CD14-positive monocyte (primary cell): Measurements from ENCODE around the gene CEP44. TPM values are rescaled to one million over a fixed set of nuclear protein-coding genes. Genes with fewer than 3 reads are reported as not detected.

ENCODE experiments used
- DNase-seq, 3 donors: peaks; one replicate each; pipeline ENCODE4 v3.0.0-alpha.2; 2011 to 2022
- H2AFZ ChIP-seq: 2 replicates; pipeline ENCODE4 v1.6.0; 2012; ENCODE audit warnings: mild to moderate bottlenecking, low read depth, low read length, inconsistent platforms; ENCODE audit not compliant: insufficient read depth, poor library complexity, severe bottlenecking
- H3K27ac ChIP-seq, 2 donors: 1 replicate in 1 of 2; 2 replicates in 1 of 2; pipeline ENCODE4 v1.5.1; 2012 to 2013; ENCODE audit warnings: low read length in 2 of 2, control low read depth in 1 of 2, inconsistent platforms in 1 of 2, low read depth in 1 of 2, mild to moderate bottlenecking in 1 of 2
- H3K27me3 ChIP-seq, 2 donors: one replicate each; pipeline versions ENCODE4 v1.6.0 to v1.6.1; 2011 to 2013; ENCODE audit warnings: low read length in 2 of 2; ENCODE audit not compliant: control insufficient read depth in 2 of 2, insufficient read depth in 2 of 2
- H3K36me3 ChIP-seq, 2 donors: replicated peaks in 1 of 2; 1 replicate in 1 of 2; 2 replicates in 1 of 2; pipeline versions ENCODE4 v1.5.1 to v1.6.1; 2012 to 2013; ENCODE audit warnings: low read length in 2 of 2, control low read depth in 1 of 2, inconsistent platforms in 1 of 2, mild to moderate bottlenecking in 1 of 2; ENCODE audit not compliant: insufficient read depth in 2 of 2, control insufficient read depth in 1 of 2
- H3K4me1 ChIP-seq, 2 donors: 1 replicate in 1 of 2; 2 replicates in 1 of 2; pipeline versions ENCODE4 v1.5.1 to v1.6.1; 2012 to 2013; ENCODE audit warnings: low read length in 2 of 2, control low read depth in 1 of 2, inconsistent platforms in 1 of 2, mild to moderate bottlenecking in 1 of 2, moderate library complexity in 1 of 2; ENCODE audit not compliant: insufficient read depth in 2 of 2, control insufficient read depth in 1 of 2
- H3K4me2 ChIP-seq: replicated peaks from 2 replicates; pipeline ENCODE3; 2012; ENCODE audit warnings: low read length, moderate library complexity, mild to moderate bottlenecking; ENCODE audit not compliant: poor library complexity, severe bottlenecking; ENCODE audit errors: extremely low read depth
- H3K4me3 ChIP-seq, 3 experiments: fragments of 200-600 bp in 1 of 3; sonication (generic) in 1 of 3; replicated peaks in 1 of 3; 1 replicate in 2 of 3; 2 replicates in 1 of 3; pipeline ENCODE4 v1.5.1; 2011 to 2013; ENCODE audit warnings: low read length in 3 of 3, mild to moderate bottlenecking in 3 of 3, control low read depth in 2 of 3, low read depth in 2 of 3, inconsistent platforms in 1 of 3, moderate library complexity in 1 of 3
- H3K79me2 ChIP-seq: 2 replicates; pipeline ENCODE4 v1.6.0; 2012; ENCODE audit warnings: mild to moderate bottlenecking, control low read depth, inconsistent platforms, low read length, moderate library complexity; ENCODE audit not compliant: insufficient read depth
- H3K9ac ChIP-seq: 2 replicates; pipeline ENCODE4 v1.6.0; 2017; ENCODE audit warnings: low read length, mild to moderate bottlenecking; ENCODE audit not compliant: insufficient read depth, poor library complexity, severe bottlenecking
- H3K9me3 ChIP-seq, 2 donors: replicated peaks in 1 of 2; 1 replicate in 1 of 2; 2 replicates in 1 of 2; pipeline versions ENCODE4 v1.5.1 to v1.6.1; 2012 to 2013; ENCODE audit warnings: low read length in 2 of 2, control low read depth in 1 of 2; ENCODE audit not compliant: control insufficient read depth in 1 of 2, insufficient read depth in 1 of 2
- H4K20me1 ChIP-seq: 2 replicates; pipeline ENCODE4 v1.6.0; 2012; ENCODE audit warnings: mild to moderate bottlenecking, low read length, control low read depth, moderate library complexity; ENCODE audit not compliant: insufficient read depth
- H3K27ac Mint-ChIP-seq, 7 donors: one replicate each; pipeline ENCODE4 v1.8.0; 2020; ENCODE audit warnings: mild to moderate bottlenecking in 7 of 7, mixed read lengths in 7 of 7, moderate library complexity in 6 of 7, inconsistent platforms in 2 of 7
- H3K27me3 Mint-ChIP-seq, 3 donors: one replicate each; pipeline ENCODE4 v1.8.0; 2021 to 2022; ENCODE audit warnings: low read depth in 3 of 3, mild to moderate bottlenecking in 3 of 3, mixed read lengths in 3 of 3, moderate library complexity in 3 of 3, inconsistent platforms in 1 of 3
- H3K36me3 Mint-ChIP-seq, 2 donors: one replicate each; pipeline ENCODE4 v1.8.0; 2020; ENCODE audit warnings: mixed read lengths in 2 of 2, inconsistent platforms in 1 of 2, mild to moderate bottlenecking in 1 of 2
- H3K4me1 Mint-ChIP-seq: one replicate; pipeline ENCODE4 v1.8.0; 2020; ENCODE audit warnings: mild to moderate bottlenecking, mixed read lengths
- H3K4me3 Mint-ChIP-seq, 2 donors: one replicate each; pipeline ENCODE4 v1.8.0; 2020; ENCODE audit warnings: mild to moderate bottlenecking in 2 of 2, mixed read lengths in 2 of 2, moderate library complexity in 1 of 2
- H3K9me3 Mint-ChIP-seq, 7 donors: one replicate each; pipeline ENCODE4 v1.8.0; 2020 to 2022; ENCODE audit warnings: mixed read lengths in 7 of 7, mild to moderate bottlenecking in 6 of 7, moderate library complexity in 6 of 7, inconsistent platforms in 2 of 7
- CTCF ChIP-seq: fragments of 200-600 bp; IDR thresholded peaks from one replicate; pipeline ENCODE4 v1.8.0; 2022; ENCODE audit warnings: antibody characterized with exemption, mild to moderate bottlenecking
- WGBS: methylation state at CpG from one replicate; pipeline ENCODE4 v1.1.5; 2013; ENCODE audit warnings: missing lambda C conversion rate; ENCODE audit not compliant: insufficient coverage; 5-methylcytosine and 5-hydroxymethylcytosine counted together
- intact Hi-C, 2 donors: fragments of 100-400 bp; cut with micrococcal nuclease; formaldehyde crosslinking; loops; one replicate each; pipeline versions ENCODE4 v1.15.0 to v1.15.1; 2023
- polyA plus RNA-seq, 3 donors: library from polyadenylated mRNA; depleted of rRNA in 1 of 3; unstranded in 2 of 3; stranded (reverse) in 1 of 3; fragments of 300-500 nt in 2 of 3; fragments of >200 nt in 1 of 3; fragmentation: Illumina TruSeq in 2 of 3; gene quantifications; 1 replicate in 2 of 3; 2 replicates in 1 of 3; pipeline ENCODE4 v1.2.3, GENCODE V29; 2012 to 2021

Gene CEP44
- polyA plus RNA-seq, 3 donors, result 1.9 to 3.3 (median 2.2) TPM

GRCh38 chr4:174281182-174281737 lies 2.5 kb upstream of the CEP44 start:
- no peak overlapping the region for H2AFZ ChIP-seq
- no peak overlapping the region for H3K27ac ChIP-seq
- Mint-ChIP-seq H3K27ac (peak overlapping the region in 5 of 7 donors; percentile 58 to 84 (median 63)), H3K9me3 (peaks cover 0 to 3% (median 0%) of the 10 kb centered on the region in 7 donors), H3K4me1 (peaks cover 48% of the 10 kb centered on the region), H3K27me3 (peaks cover 0 to 2% (median 0%) of the 10 kb centered on the region in 3 donors), H3K36me3 (peaks cover 4 to 5% of the 10 kb centered on the region in 2 donors), H3K4me3 (no peak overlapping the region)
- DNase-seq, result no peak
- H3K79me2 ChIP-seq, result peaks cover 93% of the 10 kb centered on the region
- TF ChIP-seq CTCF, result no peak
- H3K4me2 ChIP-seq, result no peak overlapping the region
- H4K20me1 ChIP-seq, result peaks cover 15% of the 10 kb centered on the region
- no peak overlapping the region for H3K9ac ChIP-seq
- H3K36me3 ChIP-seq, result no peaks in the 10 kb centered on the region
- 100% methylated on average over 2 of the region's 5 CpGs for WGBS
- H3K9me3 ChIP-seq, result no peaks in the 10 kb centered on the region
- no peaks in the 10 kb centered on the region for H3K27me3 ChIP-seq
- peaks cover 15 to 29% of the 10 kb centered on the region in 2 donors for H3K4me1 ChIP-seq
- H3K4me3 ChIP-seq, result no peak overlapping the region
- intact Hi-C loops, result no loop called here

- peaks cover 50% of the 10 kb centered on the region for H3K4me1 Mint-ChIP-seq
- TF ChIP-seq CTCF, result no peak
- Histone ChIP-seq H3K4me1 (peaks cover 15 to 29% of the 10 kb centered on the region in 2 donors), H4K20me1 (peaks cover 15% of the 10 kb centered on the region), H2AFZ (no peak overlapping the region), H3K79me2 (peaks cover 93% of the 10 kb centered on the region), H3K27ac (peak overlapping the region in 1 of 2 donors; percentile 100), H3K9ac (peak overlapping the region; percentile 98), H3K36me3 (peaks cover 0 to under 1% of the 10 kb centered on the region in 2 donors), H3K4me3 (peak overlapping the region in 1 of 3 experiments; percentile 93), H3K9me3 (no peaks in the 10 kb centered on the region), H3K27me3 (no peaks in the 10 kb centered on the region), H3K4me2 (peak overlapping the region; percentile 83)
- no peak overlapping the region for H3K4me3 Mint-ChIP-seq
- peak; percentile 21 to 47 (median 29) for DNase-seq
- H3K27ac Mint-ChIP-seq, result peak overlapping the region; percentile 46 to 100 (median 99)
- H3K36me3 Mint-ChIP-seq, result peaks cover 6 to 9% of the 10 kb centered on the region in 2 donors
- H3K9me3 Mint-ChIP-seq, result peaks cover 0 to 3% (median 0%) of the 10 kb centered on the region in 7 donors
- intact Hi-C loops, result no loop called here
- peaks cover 0 to 2% (median 0%) of the 10 kb centered on the region in 3 donors for H3K27me3 Mint-ChIP-seq
Measured at GRCh38 chr4:174281901-174282300, 1.8 kb upstream of the CEP44 start.
